Retinal pigment epithelial cell (primary cell): Measurements from ENCODE around the gene UNC13C.

Experiments used
- DNase-seq: peaks from one replicate; pipeline ENCODE4 v3.0.0-alpha.2; 2010; ENCODE audit warnings: low read depth
- H3K4me3 ChIP-seq: 2 replicates; pipeline ENCODE4 v1.5.1; 2011; ENCODE audit warnings: mild to moderate bottlenecking, low read length, control low read depth, moderate library complexity
- CTCF ChIP-seq: conservative IDR thresholded peaks from 2 replicates; pipeline ENCODE4 v1.5.1; 2011; ENCODE audit warnings: low read depth, low read length, control low read depth, inconsistent platforms

The UNC13C gene

GRCh38 chr15:54636147-54636546 is 657.9 kb downstream of the UNC13C start:
- TF ChIP-seq CTCF, result no peak
- no peak overlapping the region for H3K4me3 ChIP-seq
- no peak for DNase-seq

GRCh38 chr15:54638666-54639065 is 660.4 kb downstream of the UNC13C start:
- H3K4me3 ChIP-seq, result no peak overlapping the region
- no peak for TF ChIP-seq CTCF
- DNase-seq, result no peak

- no peak for DNase-seq
- no peak for TF ChIP-seq CTCF
- no peak overlapping the region for H3K4me3 ChIP-seq
These were observed 662.6 kb downstream of the UNC13C start for GRCh38 chr15:54640873-54641272.

GRCh38 chr15:54644796-54645195 is 666.6 kb downstream of the UNC13C start:
- no peak for DNase-seq
- TF ChIP-seq CTCF, result no peak
- no peak overlapping the region for H3K4me3 ChIP-seq

GRCh38 chr15:54659646-54660045 is 681.4 kb downstream of the UNC13C start:
- no peak overlapping the region for H3K4me3 ChIP-seq
- TF ChIP-seq CTCF, result no peak
- DNase-seq, result no peak

GRCh38 chr15:54660356-54660755 is 682.1 kb downstream of the UNC13C start:
- no peak for TF ChIP-seq CTCF
- no peak overlapping the region for H3K4me3 ChIP-seq
- DNase-seq, result no peak

GRCh38 chr15:54675241-54675640 is 697.0 kb downstream of the UNC13C start:
- TF ChIP-seq CTCF, result no peak
- DNase-seq, result no peak
- no peak overlapping the region for H3K4me3 ChIP-seq
